GM23338 (cell line): ENCODE data around the gene MAD1L1. TPM values are rescaled to one million over a fixed set of nuclear protein-coding genes. Genes with fewer than 3 reads are reported as not detected.

Source experiments
- ATAC-seq: fragments of 200-7000 bp; cut with Tn5 transposase; 3 replicates; pipeline ENCODE4 v1.9.1; 2020
- DNase-seq: peaks from one replicate; pipeline ENCODE4 v3.0.0-alpha.2; 2015; ENCODE audit warnings: low spot score
- H2AFZ ChIP-seq: fragments of 200-600 bp; sonication (generic); 2 replicates; pipeline ENCODE4 v1.8.0; 2016; ENCODE audit warnings: antibody characterized with exemption, mild to moderate bottlenecking, moderate library complexity
- H3F3A ChIP-seq: fragments of 200-600 bp; sonication (generic); replicated peaks from 2 replicates; pipeline ENCODE4 v1.8.0; 2017; ENCODE audit warnings: antibody characterized with exemption, mixed run types, low read depth
- H3K27ac ChIP-seq: fragments of 200-600 bp; sonication (generic); 2 replicates; pipeline ENCODE4 v1.6.1; 2016; ENCODE audit warnings: low read depth
- H3K27me3 ChIP-seq: fragments of 200-600 bp; sonication (generic); 2 replicates; pipeline ENCODE4 v1.8.0; 2016; ENCODE audit warnings: mild to moderate bottlenecking, mixed run types, moderate library complexity; ENCODE audit not compliant: insufficient read depth
- H3K36me3 ChIP-seq: fragments of 200-600 bp; sonication (generic); 2 replicates; pipeline ENCODE4 v1.8.0; 2016; ENCODE audit warnings: mild to moderate bottlenecking; ENCODE audit not compliant: insufficient read depth
- H3K4me1 ChIP-seq: fragments of 200-600 bp; sonication (generic); 2 replicates; pipeline ENCODE4 v1.8.0; 2016; ENCODE audit warnings: mild to moderate bottlenecking, moderate library complexity; ENCODE audit not compliant: insufficient read depth
- H3K4me2 ChIP-seq: fragments of 200-600 bp; sonication (generic); 2 replicates; pipeline ENCODE4 v1.7.1; 2017; ENCODE audit warnings: mixed run types
- H3K4me3 ChIP-seq: fragments of 200-600 bp; sonication (generic); 2 replicates; pipeline ENCODE4 v1.6.1; 2016; ENCODE audit warnings: mixed run types
- H3K79me2 ChIP-seq: fragments of 200-600 bp; sonication (generic); replicated peaks from 2 replicates; pipeline ENCODE4 v1.8.0; 2017; ENCODE audit warnings: mild to moderate bottlenecking; ENCODE audit not compliant: insufficient read depth
- H3K9me2 ChIP-seq: fragments of 200-600 bp; sonication (generic); 2 replicates; pipeline ENCODE4 v1.8.0; 2017; ENCODE audit not compliant: insufficient read depth
- H4K20me1 ChIP-seq: fragments of 200-600 bp; sonication (generic); replicated peaks from 2 replicates; pipeline ENCODE4 v1.8.0; 2017; ENCODE audit warnings: mild to moderate bottlenecking; ENCODE audit not compliant: insufficient read depth
- H3K27ac Mint-ChIP-seq: 2 replicates; pipeline ENCODE4 v1.8.0; 2020; ENCODE audit warnings: inconsistent platforms, mild to moderate bottlenecking, moderate library complexity, mixed read lengths
- H3K27me3 Mint-ChIP-seq: 3 replicates; pipeline ENCODE4 v1.8.0; 2022; ENCODE audit warnings: low read depth, mild to moderate bottlenecking, moderate library complexity, mixed read lengths, inconsistent platforms; ENCODE audit not compliant: insufficient read depth, poor library complexity
- H3K36me3 Mint-ChIP-seq: 3 replicates; pipeline ENCODE4 v1.8.0; 2021; ENCODE audit warnings: low read depth, mild to moderate bottlenecking, inconsistent platforms, moderate library complexity, mixed read lengths
- H3K4me1 Mint-ChIP-seq: 3 replicates; pipeline ENCODE4 v1.8.0; 2020; ENCODE audit warnings: mild to moderate bottlenecking, inconsistent platforms, mixed read lengths
- H3K4me3 Mint-ChIP-seq: 3 replicates; pipeline ENCODE4 v1.8.0; 2021; ENCODE audit warnings: moderate library complexity, mild to moderate bottlenecking, inconsistent platforms, mixed read lengths
- H3K9me3 Mint-ChIP-seq: 3 replicates; pipeline ENCODE4 v1.8.0; 2020; ENCODE audit warnings: moderate library complexity, mild to moderate bottlenecking, inconsistent platforms, mixed read lengths
- CREB1 ChIP-seq: fragments of 250-450 bp; sonication (Bioruptor Pico); IDR thresholded peaks from 2 replicates; pipeline ENCODE4 v1.5.0; 2020; ENCODE audit warnings: low read depth, mild to moderate bottlenecking, moderate library complexity
- CTCF ChIP-seq, 2 experiments: fragments of 200-600 bp in 1 of 2; sonication (generic) in 1 of 2; conservative IDR thresholded peaks; 2 replicates each; pipeline versions ENCODE4 v1.5.1 to v1.6.1; 2016 to 2017; ENCODE audit warnings: antibody characterized with exemption in 2 of 2, low read depth in 2 of 2, mild to moderate bottlenecking in 2 of 2, moderate library complexity in 1 of 2
- ETS1 ChIP-seq: IDR thresholded peaks from 2 replicates; pipeline ENCODE4 v1.6.1; 2016; ENCODE audit warnings: antibody characterized with exemption
- JUNB ChIP-seq: IDR thresholded peaks from one replicate; pipeline ENCODE4 v1.6.1; 2016; ENCODE audit warnings: antibody characterized with exemption; ENCODE audit not compliant: unreplicated experiment
- POLR2AphosphoS5 ChIP-seq: IDR thresholded peaks from 2 replicates; pipeline ENCODE4 v1.6.1; 2016; ENCODE audit warnings: antibody characterized with exemption, low read depth
- REST ChIP-seq: IDR thresholded peaks from one replicate; pipeline ENCODE4 v1.6.1; 2018; ENCODE audit warnings: antibody characterized with exemption; ENCODE audit not compliant: unreplicated experiment
- STAT1 ChIP-seq: IDR thresholded peaks from one replicate; pipeline ENCODE4 v1.6.1; 2016; ENCODE audit warnings: antibody characterized with exemption; ENCODE audit not compliant: unreplicated experiment
- ZNF114 ChIP-seq: fragments of 250-450 bp; sonication (Bioruptor Pico); IDR thresholded peaks from 2 replicates; pipeline ENCODE4 v1.5.0; 2020; ENCODE audit warnings: mild to moderate bottlenecking, moderate library complexity
- ZNF331 ChIP-seq: fragments of 250-450 bp; sonication (Bioruptor Pico); IDR thresholded peaks from 2 replicates; pipeline ENCODE4 v1.5.0; 2020; ENCODE audit warnings: low read depth, mild to moderate bottlenecking, moderate library complexity
- ZNF462 ChIP-seq: fragments of 250-450 bp; sonication (Bioruptor Pico); IDR thresholded peaks from 2 replicates; pipeline ENCODE4 v1.5.0; 2020; ENCODE audit warnings: mild to moderate bottlenecking, moderate library complexity
- polyA plus RNA-seq: library from polyadenylated mRNA; unstranded; fragments of >200 nt; fragmentation: Nextera tagmentation; extraction: Ambion mirVana; gene quantifications from 2 replicates; pipeline ENCODE4 v1.2.1, GENCODE V29; 2016
- total RNA-seq: library from RNA; depleted of rRNA; stranded (reverse); fragments of >200 nt; shearing (Covaris generic); gene quantifications from 2 replicates; pipeline ENCODE4 v1.2.3, GENCODE V29; 2014

The MAD1L1 gene
- total and polyA plus RNA-seq, 2 experiments from 2014 or later, result 40.3 to 59.3 TPM

DNA sequence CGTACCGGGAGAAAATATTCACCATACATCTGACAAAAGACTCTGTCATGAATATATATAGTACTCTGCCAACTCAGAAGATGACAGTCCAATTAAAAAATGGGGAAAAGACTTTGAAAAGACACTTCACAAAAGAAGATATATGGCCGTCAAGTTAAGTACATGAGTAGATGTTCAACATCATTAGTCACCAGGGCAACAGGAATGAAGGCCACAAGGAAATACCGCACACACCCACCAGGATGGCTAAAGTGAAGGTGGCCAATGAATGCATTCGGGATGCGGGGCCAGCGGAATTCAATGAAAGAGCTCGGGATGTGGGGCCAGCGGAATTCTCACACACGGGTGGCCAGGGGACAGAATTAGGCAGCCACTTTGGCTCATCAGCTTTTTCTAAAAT is 42.2 kb downstream of the MAD1L1 start:
- no peak overlapping the region for H3K4me2 ChIP-seq
- no peak overlapping the region for H3K4me3 ChIP-seq
- peaks cover 5% of the 10 kb centered on the region for H3K9me3 Mint-ChIP-seq
- H3K27ac Mint-ChIP-seq, result no peak overlapping the region
- no peaks in the 10 kb centered on the region for H3K4me1 Mint-ChIP-seq
- no peaks in the 10 kb centered on the region for H3F3A ChIP-seq
- H3K79me2 ChIP-seq, result peaks cover 39% of the 10 kb centered on the region
- peaks cover 3% of the 10 kb centered on the region for H3K36me3 ChIP-seq
- ATAC-seq (no peak), DNase-seq (no peak)
- no peak overlapping the region for H3K27ac ChIP-seq
- H3K4me1 ChIP-seq, result no peaks in the 10 kb centered on the region
- H4K20me1 ChIP-seq, result peaks cover 6% of the 10 kb centered on the region; the same call in 1 of the 2 replicates
- H3K27me3 Mint-ChIP-seq, result no peaks in the 10 kb centered on the region
- H3K27me3 ChIP-seq, result no peaks in the 10 kb centered on the region
- TF ChIP-seq ETS1, result no peak
- TF ChIP-seq CREB1, result no peak
- H3K9me2 ChIP-seq, result no peaks in the 10 kb centered on the region; the same call in 1 of the 2 replicates
- no peak overlapping the region for H3K4me3 Mint-ChIP-seq
- peaks cover 66% of the 10 kb centered on the region for H3K36me3 Mint-ChIP-seq
- no peak overlapping the region for H2AFZ ChIP-seq

- Mint-ChIP-seq H3K27ac (no peak overlapping the region), H3K36me3 (peaks cover 62% of the 10 kb centered on the region), H3K4me3 (no peak overlapping the region), H3K27me3 (peaks cover 2% of the 10 kb centered on the region), H3K9me3 (peaks cover 4% of the 10 kb centered on the region; the same call in 2 of the 3 replicates), H3K4me1 (no peaks in the 10 kb centered on the region)
- Histone ChIP-seq H3K27ac (no peak overlapping the region), H3F3A (no peaks in the 10 kb centered on the region), H3K4me3 (no peak overlapping the region), H3K36me3 (no peaks in the 10 kb centered on the region; the same call in 1 of the 2 replicates), H2AFZ (no peak overlapping the region), H3K4me2 (no peak overlapping the region), H3K4me1 (no peaks in the 10 kb centered on the region), H3K27me3 (no peaks in the 10 kb centered on the region), H3K79me2 (peaks cover 29% of the 10 kb centered on the region), H4K20me1 (peaks cover under 1% of the 10 kb centered on the region), H3K9me2 (no peaks in the 10 kb centered on the region; the same call in 1 of the 2 replicates)
- ATAC-seq (no peak), DNase-seq (no peak)
- TF ChIP-seq POLR2AphosphoS5, result no peak
- no peak for TF ChIP-seq CREB1
- no peak for TF ChIP-seq REST
- no peak for TF ChIP-seq JUNB
- no peak for TF ChIP-seq CTCF (conservative IDR thresholded peaks at IDR 0.05; ENCODE audit: low read depth in 2 of 2)
- TF ChIP-seq ZNF462, result no peak
- TF ChIP-seq STAT1, result no peak
- no peak for TF ChIP-seq ZNF114
- no peak for TF ChIP-seq ZNF331 (CRISPR knock-in tag)
Observed at GRCh38 chr7:2186166-2186565, 46.6 kb downstream of the MAD1L1 start.
